WERI-Rb-1 (cell line): ENCODE results near the gene NUDCD3.

Experiments used
- DNase-seq: peaks from one replicate; pipeline ENCODE4 v3.0.0-alpha.2; 2020
- H3K27ac ChIP-seq: fragments of 250-450 bp; sonication (Bioruptor Pico); 2 replicates; pipeline ENCODE4 v1.5.1; 2020; ENCODE audit warnings: mild to moderate bottlenecking, moderate library complexity
- H3K27me3 ChIP-seq: fragments of 250-450 bp; sonication (Bioruptor Pico); 2 replicates; pipeline ENCODE4 v1.5.1; 2021; ENCODE audit warnings: mild to moderate bottlenecking, low read depth, moderate library complexity; ENCODE audit not compliant: insufficient read depth, severe bottlenecking
- H3K36me3 ChIP-seq: fragments of 250-450 bp; sonication (Bioruptor Pico); 2 replicates; pipeline ENCODE4 v1.5.1; 2020; ENCODE audit warnings: mild to moderate bottlenecking, moderate library complexity
- H3K4me3 ChIP-seq: 2 replicates; pipeline ENCODE4 v1.5.1; 2011; ENCODE audit warnings: low read depth, mild to moderate bottlenecking, control low read depth, low read length
- H3K9me3 ChIP-seq: fragments of 250-450 bp; sonication (Bioruptor Pico); 2 replicates; pipeline ENCODE4 v1.5.1; 2021; ENCODE audit warnings: mild to moderate bottlenecking, moderate library complexity; ENCODE audit not compliant: severe bottlenecking
- TF ChIP-seq, protein P1 (sequence below): IDR thresholded peaks from 2 replicates; pipeline ENCODE4 v1.5.1; 2011; ENCODE audit warnings: low read depth, mild to moderate bottlenecking, control low read depth, inconsistent platforms, low read length

The NUDCD3 gene

DNA sequence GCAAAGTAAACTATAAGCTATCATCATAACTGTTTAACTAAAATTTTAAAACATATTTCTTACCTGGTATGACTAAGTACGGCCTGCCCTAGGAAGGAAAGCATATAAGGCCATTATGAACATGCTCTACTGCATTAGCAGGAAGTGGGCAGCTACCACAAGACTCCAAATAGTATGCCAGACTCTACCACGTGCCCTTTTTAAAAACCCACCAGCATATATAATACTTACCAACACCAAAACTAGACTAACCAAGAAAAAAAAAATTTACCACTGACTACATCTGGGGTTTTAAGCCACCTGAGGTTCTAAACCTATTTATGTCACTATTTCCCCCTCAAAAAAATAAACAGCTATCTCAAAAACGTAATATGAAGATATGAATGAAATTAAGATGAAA lies 30.1 kb downstream of the NUDCD3 start:
- no peak overlapping the region for H3K27ac ChIP-seq
- no peak overlapping the region for H3K4me3 ChIP-seq
- TF ChIP-seq, protein P1, sequence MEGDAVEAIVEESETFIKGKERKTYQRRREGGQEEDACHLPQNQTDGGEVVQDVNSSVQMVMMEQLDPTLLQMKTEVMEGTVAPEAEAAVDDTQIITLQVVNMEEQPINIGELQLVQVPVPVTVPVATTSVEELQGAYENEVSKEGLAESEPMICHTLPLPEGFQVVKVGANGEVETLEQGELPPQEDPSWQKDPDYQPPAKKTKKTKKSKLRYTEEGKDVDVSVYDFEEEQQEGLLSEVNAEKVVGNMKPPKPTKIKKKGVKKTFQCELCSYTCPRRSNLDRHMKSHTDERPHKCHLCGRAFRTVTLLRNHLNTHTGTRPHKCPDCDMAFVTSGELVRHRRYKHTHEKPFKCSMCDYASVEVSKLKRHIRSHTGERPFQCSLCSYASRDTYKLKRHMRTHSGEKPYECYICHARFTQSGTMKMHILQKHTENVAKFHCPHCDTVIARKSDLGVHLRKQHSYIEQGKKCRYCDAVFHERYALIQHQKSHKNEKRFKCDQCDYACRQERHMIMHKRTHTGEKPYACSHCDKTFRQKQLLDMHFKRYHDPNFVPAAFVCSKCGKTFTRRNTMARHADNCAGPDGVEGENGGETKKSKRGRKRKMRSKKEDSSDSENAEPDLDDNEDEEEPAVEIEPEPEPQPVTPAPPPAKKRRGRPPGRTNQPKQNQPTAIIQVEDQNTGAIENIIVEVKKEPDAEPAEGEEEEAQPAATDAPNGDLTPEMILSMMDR = no peak
- H3K27me3 ChIP-seq = no peaks in the 10 kb centered on the region
- H3K36me3 ChIP-seq = peaks cover 15% of the 10 kb centered on the region
- H3K9me3 ChIP-seq = no peaks in the 10 kb centered on the region
- DNase-seq = no peak

DNA sequence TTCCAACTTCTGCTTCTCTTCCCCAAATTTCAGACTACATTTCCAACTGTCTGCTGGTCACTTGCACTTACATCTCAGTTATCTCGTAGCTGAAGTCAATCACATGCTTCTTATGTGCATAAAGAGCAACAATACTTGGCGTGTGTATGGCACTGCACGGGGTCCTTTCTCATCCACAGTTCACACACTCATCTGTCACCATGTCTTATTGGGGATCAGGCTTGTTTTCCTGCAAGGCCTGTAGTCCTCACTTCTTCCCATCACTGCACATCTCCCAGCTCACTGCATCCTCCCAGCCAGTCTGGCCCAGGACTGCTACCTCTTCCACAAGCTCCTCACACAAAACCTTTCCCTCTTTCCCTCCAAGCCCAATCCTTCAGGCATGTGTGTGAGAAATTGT lies 35.3 kb downstream of the NUDCD3 start:
- Histone ChIP-seq H3K9me3 (no peaks in the 10 kb centered on the region), H3K4me3 (no peak overlapping the region), H3K27ac (no peak overlapping the region), H3K36me3 (peaks cover 25% of the 10 kb centered on the region), H3K27me3 (no peaks in the 10 kb centered on the region)
- TF ChIP-seq, protein P1 = no peak
- no peak for DNase-seq

DNA sequence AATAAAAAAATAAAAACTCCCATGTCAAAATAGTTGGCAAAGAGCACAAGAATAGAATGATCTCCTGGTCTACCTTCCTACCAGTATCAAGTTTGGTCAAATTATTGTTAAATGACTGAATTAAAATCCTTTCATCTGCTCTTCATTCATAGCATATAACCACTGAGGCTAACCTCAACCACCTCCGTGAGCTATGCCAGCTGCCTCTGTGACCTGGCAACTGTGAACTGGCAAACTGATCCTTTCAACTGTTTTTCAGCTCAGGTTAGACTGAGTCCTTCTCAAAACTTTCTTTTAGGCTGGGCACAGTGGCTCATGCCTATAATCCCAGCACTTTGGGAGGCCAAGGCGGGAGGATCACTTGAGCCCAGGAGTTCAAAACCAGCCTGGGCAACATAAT lies 36.1 kb downstream of the NUDCD3 start:
- TF ChIP-seq, protein P1 = no peak
- Histone ChIP-seq H3K36me3 (peaks cover 19% of the 10 kb centered on the region), H3K4me3 (no peak overlapping the region), H3K27ac (no peak overlapping the region), H3K9me3 (no peaks in the 10 kb centered on the region), H3K27me3 (no peaks in the 10 kb centered on the region)
- no peak for DNase-seq

DNA sequence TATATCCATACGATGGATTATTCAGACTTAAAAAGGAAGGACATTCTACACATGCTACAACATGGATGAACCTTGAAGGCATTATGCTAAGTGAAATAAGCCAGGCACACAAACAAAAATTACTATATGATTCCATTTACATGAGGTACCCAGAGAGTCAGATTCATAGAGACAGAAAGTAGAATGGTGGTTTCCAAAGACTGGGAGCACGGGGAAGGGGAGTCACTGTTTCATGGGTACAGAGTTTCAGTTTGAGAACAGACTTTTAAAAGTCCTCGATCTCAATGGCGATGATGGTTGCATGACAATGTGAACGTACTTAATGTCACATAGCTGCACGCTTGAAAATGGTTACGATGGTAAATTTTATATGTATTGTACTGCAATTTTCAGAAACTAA lies 39.3 kb downstream of the NUDCD3 start:
- H3K36me3 ChIP-seq = peaks cover 31% of the 10 kb centered on the region
- no peak for DNase-seq
- no peak overlapping the region for H3K27ac ChIP-seq
- TF ChIP-seq, protein P1 = no peak
- H3K4me3 ChIP-seq = no peak overlapping the region
- H3K27me3 ChIP-seq = no peaks in the 10 kb centered on the region
- H3K9me3 ChIP-seq = no peaks in the 10 kb centered on the region

DNA sequence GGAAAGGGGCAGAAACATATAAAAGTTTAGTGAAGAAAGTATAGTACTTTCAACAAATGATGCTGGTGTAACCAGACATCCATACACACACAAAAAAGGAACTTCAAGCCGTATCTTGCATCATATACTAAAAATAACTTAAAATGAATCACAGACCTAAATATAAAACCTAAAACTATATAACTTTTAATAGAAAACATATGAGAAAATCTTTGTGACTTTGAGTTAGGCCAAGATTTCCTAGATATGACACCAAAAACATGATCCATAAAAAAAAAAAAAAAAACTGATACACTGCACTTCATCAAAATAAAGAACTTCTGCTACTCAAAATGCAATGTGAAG lies 40.9 kb downstream of the NUDCD3 start:
- no peak overlapping the region for H3K4me3 ChIP-seq

More for the DNA sequence above, 40.9 kb downstream of the NUDCD3 start:
- Histone ChIP-seq H3K27ac (no peak overlapping the region), H3K9me3 (no peaks in the 10 kb centered on the region), H3K27me3 (no peaks in the 10 kb centered on the region), H3K36me3 (peaks cover 37% of the 10 kb centered on the region)
- TF ChIP-seq, protein P1 = no peak
- DNase-seq = no peak
